HepG2 (cell line): ENCODE measurements around the gene DAB2IP. TPM values are rescaled to one million over a fixed set of nuclear protein-coding genes. Genes with fewer than 3 reads are reported as not detected.

Experiments
- ARNT2 ChIP-seq: sonication (generic); formaldehyde crosslinking; IDR thresholded peaks from 2 replicates; pipeline ENCODE4 v1.8.0; 2022; ENCODE audit warnings: mild to moderate bottlenecking, low read depth, missing genetic modification reagents, moderate library complexity
- CBX1 ChIP-seq: IDR thresholded peaks from one replicate; pipeline ENCODE4 v1.6.1; 2016; ENCODE audit warnings: antibody characterized with exemption, low read depth
- FOXO1 ChIP-seq: sonication (generic); formaldehyde crosslinking; IDR thresholded peaks from 2 replicates; pipeline ENCODE4 v1.4.0; 2020; ENCODE audit warnings: missing genetic modification reagents
- HBP1 ChIP-seq: IDR thresholded peaks from 2 replicates; pipeline ENCODE4 v1.6.1; 2016; ENCODE audit warnings: low read depth, control low read depth
- HMG20B ChIP-seq: conservative IDR thresholded peaks from 2 replicates; pipeline ENCODE4 v1.6.1; 2016; ENCODE audit warnings: missing genetic modification reagents, missing compliant biosample characterization
- JDP2 ChIP-seq: sonication (generic); formaldehyde crosslinking; IDR thresholded peaks from 2 replicates; pipeline ENCODE4 v1.8.1; 2022; ENCODE audit warnings: missing genetic modification reagents, borderline replicate concordance
- KDM2A ChIP-seq: sonication (generic); formaldehyde crosslinking; IDR thresholded peaks from 2 replicates; pipeline ENCODE4 v1.4.0; 2020; ENCODE audit warnings: low read depth, missing genetic modification reagents, borderline replicate concordance
- MAF1 ChIP-seq: sonication (generic); formaldehyde crosslinking; IDR thresholded peaks from 2 replicates; pipeline ENCODE4 v1.5.0; 2020; ENCODE audit warnings: missing genetic modification reagents, borderline replicate concordance
- NCOA2 ChIP-seq: sonication (generic); formaldehyde crosslinking; IDR thresholded peaks from 2 replicates; pipeline ENCODE4 v1.8.0; 2022; ENCODE audit warnings: inconsistent platforms
- NFKBIZ ChIP-seq: IDR thresholded peaks from 2 replicates; pipeline ENCODE4 v1.6.1; 2018; ENCODE audit warnings: missing genetic modification reagents, missing compliant biosample characterization
- NFYC ChIP-seq: IDR thresholded peaks from 2 replicates; pipeline ENCODE4 v1.6.1; 2016; ENCODE audit warnings: missing genetic modification reagents, missing compliant biosample characterization
- SOX6 ChIP-seq, 2 experiments: fragments of 450-650 bp in 1 of 2; sonication (generic) in 1 of 2; formaldehyde crosslinking in 1 of 2; IDR thresholded peaks; 2 replicates each; pipeline versions ENCODE4 v1.4.0 to v1.6.1; 2017 to 2020; ENCODE audit warnings: antibody characterized with exemption in 1 of 2, mild to moderate bottlenecking in 1 of 2, missing genetic modification reagents in 1 of 2
- TFAP4 ChIP-seq: sonication (generic); IDR thresholded peaks from 2 replicates; pipeline ENCODE4 v1.6.1; 2016; ENCODE audit warnings: low read depth, borderline replicate concordance
- TRIM24 ChIP-seq: sonication (generic); formaldehyde crosslinking; IDR thresholded peaks from 2 replicates; pipeline ENCODE4 v1.8.0; 2022; ENCODE audit warnings: mild to moderate bottlenecking, missing genetic modification reagents
- TSC22D2 ChIP-seq: sonication (generic); formaldehyde crosslinking; IDR thresholded peaks from 2 replicates; pipeline ENCODE4 v1.5.1; 2020; ENCODE audit warnings: missing genetic modification reagents, mild to moderate bottlenecking, borderline replicate concordance
- U2AF1 ChIP-seq: fragments of 200-400 bp; formaldehyde crosslinking; optimal IDR thresholded peaks from 2 replicates; pipeline ENCODE3; 2017; ENCODE audit warnings: mild to moderate bottlenecking, low read depth, low read length
- ZNF207 ChIP-seq: fragments of 450-650 bp; IDR thresholded peaks from 2 replicates; pipeline ENCODE4 v1.6.1; 2016; ENCODE audit warnings: antibody characterized with exemption, borderline replicate concordance
- ZNF230 ChIP-seq: sonication (generic); formaldehyde crosslinking; IDR thresholded peaks from 2 replicates; pipeline ENCODE4 v1.4.0; 2020; ENCODE audit warnings: mild to moderate bottlenecking, missing genetic modification reagents
- ZNF317 ChIP-seq: sonication (generic); formaldehyde crosslinking; IDR thresholded peaks from 2 replicates; pipeline ENCODE4 v1.5.0; 2020; ENCODE audit warnings: mild to moderate bottlenecking, missing genetic modification reagents
- ZNF451 ChIP-seq: sonication (generic); formaldehyde crosslinking; IDR thresholded peaks from 2 replicates; pipeline ENCODE4 v1.5.0; 2020; ENCODE audit warnings: mild to moderate bottlenecking, missing genetic modification reagents
- ZNF557 ChIP-seq: sonication (generic); formaldehyde crosslinking; IDR thresholded peaks from 2 replicates; pipeline ENCODE4 v1.4.0; 2020; ENCODE audit warnings: missing genetic modification reagents
- ZNF619 ChIP-seq: sonication (generic); formaldehyde crosslinking; IDR thresholded peaks from 2 replicates; pipeline ENCODE4 v1.4.0; 2020; ENCODE audit warnings: mild to moderate bottlenecking, missing genetic modification reagents
- ZNF644 ChIP-seq: IDR thresholded peaks from 2 replicates; pipeline ENCODE4 v1.6.1; 2016; ENCODE audit warnings: low read depth
- ZNF878 ChIP-seq: sonication (generic); formaldehyde crosslinking; IDR thresholded peaks from 2 replicates; pipeline ENCODE4 v1.8.1; 2023; ENCODE audit warnings: mild to moderate bottlenecking, missing genetic modification reagents, moderate library complexity
- ZNF883 ChIP-seq: sonication (generic); formaldehyde crosslinking; IDR thresholded peaks from 2 replicates; pipeline ENCODE4 v1.5.1; 2020; ENCODE audit warnings: mild to moderate bottlenecking, missing genetic modification reagents; ENCODE audit errors: not compliant biosample characterization
- polyA plus RNA-seq, 8 experiments: library from polyadenylated mRNA; depleted of rRNA in 3 of 8; stranded (reverse) in 7 of 8; unstranded in 1 of 8; fragments of >200 nt; fragmentation: Illumina TruSeq in 4 of 8; extraction: Trizol in 4 of 8; gene quantifications; 2 replicates each; pipeline versions ENCODE4 v1.2.1 to v1.2.3, GENCODE V29; 2011 to 2016; ENCODE audit warnings: low read depth in 4 of 8, missing spikeins in 1 of 8, mixed read lengths in 1 of 8; ENCODE audit not compliant: insufficient read depth in 1 of 8
- total RNA-seq, 5 experiments: library from RNA; depleted of rRNA; stranded (reverse); fragments of >200 nt; fragmentation: Illumina TruSeq; extraction: Trizol; gene quantifications; 2 replicates each; pipeline ENCODE4 v1.2.3, GENCODE V29; 2016; ENCODE audit warnings: low read depth in 1 of 5
- TF ChIP-seq, protein P1 (sequence below): sonication (generic); formaldehyde crosslinking; IDR thresholded peaks from 2 replicates; pipeline ENCODE4 v1.5.0; 2020; ENCODE audit warnings: missing genetic modification reagents
- TF ChIP-seq, protein P2 (sequence below): IDR thresholded peaks from 2 replicates; pipeline ENCODE4 v1.6.1; 2016; ENCODE audit warnings: missing genetic modification reagents, missing compliant biosample characterization
- TF ChIP-seq, protein P3 (sequence below): sonication (generic); formaldehyde crosslinking; IDR thresholded peaks from 2 replicates; pipeline ENCODE4 v1.4.0; 2020; ENCODE audit warnings: missing genetic modification reagents, borderline replicate concordance

Gene DAB2IP
- total and polyA plus RNA-seq, 2 of the 13 experiments (the other 11 are each of a cell fraction or from before 2014, with no cell fraction given) = 25.3 to 37.9 TPM

- TF ChIP-seq HBP1 (CRISPR knock-in tag) (no peak), TSC22D2 (CRISPR knock-in tag) (no peak), TFAP4 (peak; percentile 47; the same call in 1 of the 2 replicates), NFYC (CRISPR knock-in tag) (no peak), ZNF883 (CRISPR knock-in tag) (no peak), U2AF1 (no peak), ZNF230 (CRISPR knock-in tag) (0 out of 2 replicates have a peak, but pooled peaks have one; percentile 32), JDP2 (CRISPR knock-in tag) (no peak), NFKBIZ (no peak), ZNF878 (CRISPR knock-in tag) (no peak), ZNF207 (no peak), CBX1 (no peak), ZNF317 (CRISPR knock-in tag) (no peak), KDM2A (no peak), SOX6 (IDR thresholded peaks at IDR 0.05) (no peak), SOX6 (CRISPR knock-in tag; IDR thresholded peaks at IDR 0.05) (no peak), ZNF644 (CRISPR knock-in tag) (no peak), MAF1 (CRISPR knock-in tag) (no peak), TRIM24 (CRISPR knock-in tag) (no peak), ZNF619 (CRISPR knock-in tag) (no peak), ZNF451 (CRISPR knock-in tag) (no peak), ARNT2 (CRISPR knock-in tag) (no peak), FOXO1 (CRISPR knock-in tag) (no peak), ZNF557 (CRISPR knock-in tag) (no peak), HMG20B (no peak), NCOA2 (CRISPR knock-in tag) (no peak)
- TF ChIP-seq, protein P1, sequence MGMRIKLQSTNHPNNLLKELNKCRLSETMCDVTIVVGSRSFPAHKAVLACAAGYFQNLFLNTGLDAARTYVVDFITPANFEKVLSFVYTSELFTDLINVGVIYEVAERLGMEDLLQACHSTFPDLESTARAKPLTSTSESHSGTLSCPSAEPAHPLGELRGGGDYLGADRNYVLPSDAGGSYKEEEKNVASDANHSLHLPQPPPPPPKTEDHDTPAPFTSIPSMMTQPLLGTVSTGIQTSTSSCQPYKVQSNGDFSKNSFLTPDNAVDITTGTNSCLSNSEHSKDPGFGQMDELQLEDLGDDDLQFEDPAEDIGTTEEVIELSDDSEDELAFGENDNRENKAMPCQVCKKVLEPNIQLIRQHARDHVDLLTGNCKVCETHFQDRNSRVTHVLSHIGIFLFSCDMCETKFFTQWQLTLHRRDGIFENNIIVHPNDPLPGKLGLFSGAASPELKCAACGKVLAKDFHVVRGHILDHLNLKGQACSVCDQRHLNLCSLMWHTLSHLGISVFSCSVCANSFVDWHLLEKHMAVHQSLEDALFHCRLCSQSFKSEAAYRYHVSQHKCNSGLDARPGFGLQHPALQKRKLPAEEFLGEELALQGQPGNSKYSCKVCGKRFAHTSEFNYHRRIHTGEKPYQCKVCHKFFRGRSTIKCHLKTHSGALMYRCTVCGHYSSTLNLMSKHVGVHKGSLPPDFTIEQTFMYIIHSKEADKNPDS (CRISPR knock-in tag) = no peak
- TF ChIP-seq, protein P2, sequence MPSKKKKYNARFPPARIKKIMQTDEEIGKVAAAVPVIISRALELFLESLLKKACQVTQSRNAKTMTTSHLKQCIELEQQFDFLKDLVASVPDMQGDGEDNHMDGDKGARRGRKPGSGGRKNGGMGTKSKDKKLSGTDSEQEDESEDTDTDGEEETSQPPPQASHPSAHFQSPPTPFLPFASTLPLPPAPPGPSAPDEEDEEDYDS (CRISPR knock-in tag) = peak; percentile 30; the same call in 1 of the 2 replicates
- TF ChIP-seq, protein P3, sequence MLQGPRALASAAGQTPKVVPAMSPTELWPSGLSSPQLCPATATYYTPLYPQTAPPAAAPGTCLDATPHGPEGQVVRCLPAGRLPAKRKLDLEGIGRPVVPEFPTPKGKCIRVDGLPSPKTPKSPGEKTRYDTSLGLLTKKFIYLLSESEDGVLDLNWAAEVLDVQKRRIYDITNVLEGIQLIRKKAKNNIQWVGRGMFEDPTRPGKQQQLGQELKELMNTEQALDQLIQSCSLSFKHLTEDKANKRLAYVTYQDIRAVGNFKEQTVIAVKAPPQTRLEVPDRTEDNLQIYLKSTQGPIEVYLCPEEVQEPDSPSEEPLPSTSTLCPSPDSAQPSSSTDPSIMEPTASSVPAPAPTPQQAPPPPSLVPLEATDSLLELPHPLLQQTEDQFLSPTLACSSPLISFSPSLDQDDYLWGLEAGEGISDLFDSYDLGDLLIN (CRISPR knock-in tag) = no peak
Observed at GRCh38 chr9:121604242-121604641, 47.2 kb upstream of the DAB2IP start (continued).
